GM19397 (cell line): ENCODE measurements around the gene NPFFR1.
"Not testable (repeated sequence)": the region's sequence is repeated elsewhere in the genome, so short reads cannot be mapped to it uniquely, and the experiment has no call there.

Experiments used
- ATAC-seq: cut with Tn5 transposase; IDR thresholded peaks from one replicate; pipeline ENCODE4 v1.9.1; 2021; ENCODE audit warnings: mild to moderate bottlenecking, moderate library complexity; ENCODE audit not compliant: unreplicated experiment

The NPFFR1 gene

DNA sequence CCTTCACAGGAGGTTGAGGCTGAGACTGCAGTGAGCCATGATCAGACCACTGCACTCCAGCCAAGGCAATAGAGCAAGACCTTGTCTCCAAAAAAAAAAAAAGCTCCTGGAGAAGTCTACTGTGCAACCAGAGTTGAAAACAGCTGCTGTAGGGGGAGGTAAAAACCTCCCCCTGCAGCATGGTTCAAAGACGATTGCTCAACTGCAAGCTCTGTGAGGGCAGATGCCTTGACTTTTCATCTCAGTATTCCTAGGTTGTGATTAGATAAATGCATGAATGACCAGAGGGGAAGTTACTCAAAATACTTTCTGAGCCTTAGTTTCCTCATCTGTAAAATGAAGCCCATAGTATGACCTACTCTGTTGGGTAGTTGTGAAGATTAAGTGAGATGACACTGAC is 25.6 kb downstream of the NPFFR1 start:
- ATAC-seq, result no peak

- not testable (repeated sequence) for ATAC-seq
Measured at GRCh38 chr10:70257816-70258215, 26.0 kb downstream of the NPFFR1 start.

- ATAC-seq, result no peak
Measured at GRCh38 chr10:70256463-70256862, 27.3 kb downstream of the NPFFR1 start.

GRCh38 chr10:70255329-70256299 is 28.2 kb downstream of the NPFFR1 start:
- ATAC-seq, result no peak

DNA sequence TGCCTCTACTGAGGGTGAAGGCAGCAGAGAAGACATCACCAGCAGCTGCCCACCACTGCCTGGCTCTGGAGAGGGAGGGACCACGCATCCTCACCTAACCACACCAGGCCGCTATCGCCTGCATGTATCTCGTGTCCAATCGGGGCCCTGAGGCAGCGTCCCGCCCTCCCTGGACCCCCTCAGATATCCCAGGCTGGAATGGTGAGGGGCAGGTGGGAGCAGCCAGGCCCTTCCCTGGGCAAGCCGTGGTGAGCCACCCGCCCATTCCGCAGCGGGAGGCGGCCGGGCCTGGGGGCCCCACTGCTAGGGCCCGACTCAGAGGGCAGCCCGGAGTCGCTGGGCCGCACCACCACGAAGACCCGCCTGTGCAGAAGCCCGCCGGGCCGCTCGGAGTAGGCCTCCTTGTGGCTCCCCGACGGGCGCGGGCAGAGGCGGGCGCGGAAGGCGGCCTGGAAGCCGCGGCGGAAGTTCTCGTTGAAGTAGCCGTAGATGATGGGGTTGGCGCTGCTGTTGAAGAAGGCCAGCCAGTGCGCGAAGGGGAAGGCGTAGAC is 29.0 kb downstream of the NPFFR1 start:
- ATAC-seq, result no peak

DNA sequence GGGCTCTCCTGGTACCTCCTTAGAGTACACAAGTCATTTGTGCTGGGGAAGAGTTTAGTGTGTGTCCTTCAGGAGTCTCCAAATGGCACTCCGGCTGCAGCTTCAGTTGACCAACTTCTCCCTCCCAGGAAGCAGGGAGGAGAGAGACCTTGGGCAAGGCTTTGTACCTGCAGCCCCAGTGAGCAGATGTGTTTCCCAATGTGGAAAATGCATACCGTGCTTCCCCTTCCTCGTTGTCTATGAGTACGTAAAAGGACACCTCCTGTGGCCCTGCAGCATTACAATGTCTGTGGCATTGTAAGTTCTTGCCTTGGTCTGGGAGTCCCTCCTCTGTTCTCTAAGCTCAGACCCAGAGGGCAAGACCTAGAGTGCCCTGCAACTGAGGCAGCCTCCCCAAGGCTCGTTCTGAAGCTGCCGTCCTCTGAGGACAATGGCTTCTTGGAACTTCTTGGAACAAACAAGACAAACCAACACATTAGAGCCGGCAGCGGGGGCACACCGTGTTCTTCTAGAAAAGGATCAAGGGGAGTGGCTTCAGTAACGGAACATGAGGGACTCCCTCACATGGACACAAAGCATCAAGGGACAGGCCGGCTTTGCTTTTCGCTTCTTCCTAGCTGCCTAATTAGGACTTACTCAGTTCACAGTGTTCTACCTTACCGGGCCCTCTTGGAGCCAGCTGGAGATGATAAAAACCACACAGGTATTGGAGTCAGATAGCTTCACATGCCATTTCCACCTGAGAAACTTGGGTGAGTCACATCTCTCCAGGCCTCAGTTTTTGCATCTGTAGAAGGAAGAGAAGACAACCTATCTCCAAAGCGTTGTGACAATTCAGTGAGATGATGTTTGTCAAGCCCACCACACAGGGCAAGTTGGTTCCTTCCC is 29.7 kb downstream of the NPFFR1 start:
- no peak for ATAC-seq

DNA sequence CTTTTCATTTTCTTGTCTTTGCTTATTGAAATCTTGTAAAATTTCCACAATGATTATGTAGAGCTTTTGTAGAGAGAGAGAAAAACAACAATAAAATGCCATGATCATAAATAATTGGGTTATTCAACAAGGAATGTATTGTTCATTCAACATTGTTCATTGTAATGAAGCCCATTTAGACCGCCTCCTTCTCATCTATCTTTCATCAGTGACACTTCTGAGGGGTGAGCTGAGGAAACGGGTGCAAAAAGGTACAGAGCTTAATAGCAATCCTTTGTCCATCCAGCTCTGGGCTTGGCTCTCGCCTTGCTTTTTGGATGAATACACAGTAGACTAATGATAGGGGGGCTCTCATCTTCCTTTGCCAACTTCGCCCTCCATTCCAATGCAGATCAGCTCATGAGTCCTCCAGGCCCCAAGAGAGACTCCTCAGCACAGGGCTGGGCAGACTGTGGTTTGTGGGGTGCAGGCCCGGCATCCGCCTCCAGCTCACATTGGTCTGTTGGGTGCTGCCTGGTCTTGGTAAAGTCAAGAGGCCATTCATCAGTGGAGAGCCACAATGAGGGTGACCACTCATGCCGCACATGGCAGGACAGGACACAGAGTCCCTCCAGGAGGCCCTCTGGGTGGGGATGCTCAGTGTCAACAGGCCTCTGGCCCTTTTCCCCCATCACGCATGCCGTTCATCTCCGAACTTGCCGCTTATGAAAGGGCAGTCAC is 32.7 kb downstream of the NPFFR1 start:
- ATAC-seq, result no peak

- ATAC-seq, result no peak
Measured at GRCh38 chr10:70247360-70247759, 36.4 kb downstream of the NPFFR1 start.

- no peak for ATAC-seq
Measured at GRCh38 chr10:70241081-70241480, 42.7 kb downstream of the NPFFR1 start.

DNA sequence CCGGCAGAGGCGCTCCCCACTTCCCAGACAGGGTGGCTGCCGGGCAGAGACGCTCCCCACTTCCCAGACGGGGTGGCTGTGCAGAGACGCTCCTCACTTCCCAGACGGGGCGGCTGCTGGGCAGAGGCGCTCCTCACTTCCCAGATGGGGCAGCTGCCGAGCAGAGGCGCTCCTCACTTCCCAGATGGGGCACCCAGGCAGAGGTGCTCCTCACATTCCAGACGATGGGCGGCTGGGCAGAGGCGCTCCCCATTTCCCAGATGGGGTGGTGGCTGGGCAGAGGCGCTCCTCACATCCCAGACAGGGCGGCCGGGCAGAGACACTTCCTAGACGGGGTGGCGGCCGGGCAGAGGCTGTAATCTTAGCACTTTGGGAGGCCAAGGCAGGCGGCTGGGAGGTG is 43.8 kb downstream of the NPFFR1 start:
- ATAC-seq, result not testable (repeated sequence)

DNA sequence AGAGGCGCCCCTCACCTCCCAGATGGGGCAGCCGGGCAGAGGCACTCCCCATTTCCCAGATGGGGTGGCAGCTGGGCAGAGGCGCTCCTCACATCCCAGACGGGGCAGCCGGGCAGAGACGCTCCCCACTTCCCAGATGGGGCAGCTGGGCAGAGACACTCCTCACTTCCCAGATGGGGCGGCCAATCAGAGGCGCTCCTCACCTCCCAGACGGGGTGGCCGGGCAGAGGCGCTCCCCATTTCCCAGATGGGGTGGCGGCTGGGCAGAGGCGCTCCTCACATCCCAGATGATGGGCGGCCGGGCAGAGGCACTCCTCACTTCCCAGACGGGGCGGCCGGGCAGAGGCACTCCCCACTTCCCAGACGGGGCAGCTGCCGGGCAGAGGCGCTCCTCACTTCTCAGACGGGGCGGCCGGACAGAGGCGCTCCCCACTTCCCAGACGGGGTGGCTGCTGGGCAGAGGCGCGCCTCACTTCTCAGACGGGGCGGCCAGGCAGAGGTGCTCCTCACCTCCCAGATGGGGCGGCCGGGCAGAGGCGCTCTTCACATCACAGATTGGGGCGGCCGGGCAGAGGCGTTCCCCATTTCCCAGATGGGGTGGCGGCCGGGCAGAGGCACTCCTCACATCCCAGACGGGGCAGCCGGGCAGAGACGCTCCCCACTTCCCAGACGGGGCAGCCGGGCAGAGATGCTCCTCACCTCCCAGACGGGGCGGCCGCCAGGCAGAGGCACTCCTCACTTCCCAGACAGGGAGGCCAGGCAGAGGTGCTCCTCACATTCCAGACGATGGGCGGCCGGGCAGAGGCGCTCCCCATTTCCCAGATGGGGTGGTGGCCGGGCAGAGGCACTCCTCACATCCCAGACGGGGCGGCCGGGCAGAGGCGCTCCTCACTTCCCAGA is 44.5 kb downstream of the NPFFR1 start:
- not testable (repeated sequence) for ATAC-seq

DNA sequence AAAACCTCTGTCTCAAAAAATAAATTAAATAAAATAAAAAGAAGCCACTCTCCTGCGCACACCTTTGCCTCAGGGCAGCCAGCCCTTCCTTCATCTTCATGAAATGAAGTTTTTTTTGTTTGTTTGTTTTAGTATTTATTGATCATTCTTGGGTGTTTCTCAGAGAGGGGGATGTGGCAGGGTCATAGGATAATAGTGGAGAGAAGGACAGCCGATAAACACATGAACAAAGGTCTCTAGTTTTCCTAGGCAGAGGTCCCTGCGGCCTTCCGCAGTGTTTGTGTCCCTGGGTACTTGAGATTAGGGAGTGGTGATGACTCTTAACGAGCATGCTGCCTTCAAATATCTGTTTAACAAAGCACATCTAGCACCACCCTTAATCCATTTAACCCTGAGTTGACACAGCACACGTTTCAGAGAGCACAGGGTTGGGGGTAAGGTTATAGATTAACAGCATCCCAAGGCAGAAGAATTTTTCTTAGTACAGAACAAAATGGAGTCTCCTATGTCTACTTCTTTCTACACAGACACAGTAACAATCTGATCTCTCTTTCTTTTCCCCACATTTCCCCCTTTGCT is 45.8 kb downstream of the NPFFR1 start:
- ATAC-seq, result not testable (repeated sequence)

DNA sequence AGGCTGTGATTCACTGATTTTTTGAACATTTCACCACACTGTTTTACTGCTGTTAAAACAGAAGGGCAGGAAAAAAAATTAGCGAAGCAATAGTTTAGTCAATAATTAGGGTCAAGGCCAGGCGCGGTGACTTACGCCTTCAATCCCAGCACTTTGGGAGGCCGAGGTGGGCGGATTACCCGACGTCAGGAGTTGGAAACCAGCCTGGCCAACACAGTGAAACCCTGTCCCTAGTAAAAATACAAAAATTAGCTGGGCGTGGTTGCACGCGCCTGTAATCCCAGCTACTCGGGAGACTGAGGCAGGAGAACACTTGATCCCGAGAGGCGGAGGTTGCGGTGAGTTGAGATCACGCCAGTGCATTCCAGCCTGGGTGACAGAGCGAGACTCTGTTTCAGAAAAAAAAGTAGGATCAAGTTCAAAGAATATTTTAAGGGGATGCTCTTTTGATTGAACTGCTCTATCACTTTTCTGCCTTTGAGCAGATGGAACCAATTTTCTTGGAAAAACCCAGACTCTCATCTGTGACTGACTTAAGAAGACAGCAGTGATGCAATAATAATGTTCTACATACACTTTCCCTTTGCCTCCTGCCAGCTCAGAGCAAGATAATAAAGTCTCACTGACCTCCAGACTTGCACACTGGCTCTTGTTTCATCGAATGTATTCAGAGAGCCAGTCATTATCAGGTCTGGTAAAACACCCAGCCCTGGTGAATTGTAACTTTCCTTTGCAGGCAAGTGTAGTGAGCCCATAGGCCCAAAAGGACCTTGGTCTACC is 48.9 kb downstream of the NPFFR1 start:
- no peak for ATAC-seq

- ATAC-seq, result no peak
Measured at GRCh38 chr10:70233939-70234300, 49.9 kb downstream of the NPFFR1 start.

DNA sequence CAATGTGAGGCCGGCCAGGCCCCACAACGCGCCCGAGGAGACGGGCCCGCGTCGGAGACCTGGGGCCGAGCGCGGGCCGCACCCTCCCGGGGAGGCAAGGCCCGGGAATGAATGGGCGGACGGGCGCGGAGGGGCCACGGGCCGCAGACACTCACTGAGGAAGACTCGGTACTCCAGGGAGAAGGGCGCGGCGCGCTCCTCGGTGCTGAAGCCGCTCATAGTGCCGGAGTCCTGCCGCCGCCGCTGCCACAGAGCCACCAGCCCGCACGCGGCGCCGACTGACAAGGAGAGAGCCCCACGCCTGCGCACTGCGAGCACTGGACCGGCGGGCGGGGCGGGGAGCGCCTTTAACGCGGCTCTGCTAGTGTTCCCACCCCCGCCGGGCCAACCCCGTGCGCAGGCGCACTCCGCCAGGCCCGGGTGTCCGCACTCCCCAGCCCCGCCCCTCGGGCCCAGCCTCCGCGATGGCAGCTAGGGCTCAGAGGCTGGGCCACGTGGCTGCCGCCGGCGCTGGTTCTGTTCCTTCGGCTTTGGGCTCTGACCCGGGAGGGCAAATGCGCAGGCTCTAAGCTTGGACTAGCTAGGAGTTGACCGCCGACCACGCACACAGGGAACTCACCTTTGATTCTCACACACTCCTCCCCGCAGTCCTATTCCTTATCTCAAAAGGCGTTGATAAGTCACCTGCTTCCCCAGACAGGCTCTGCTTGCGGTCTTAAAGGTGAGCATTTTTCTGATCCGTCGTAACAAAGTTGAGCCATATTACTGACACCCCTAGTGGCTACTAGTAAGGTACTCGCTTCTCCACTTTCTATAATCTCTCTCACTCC is 50.5 kb downstream of the NPFFR1 start, which contains the start of gene PPA1:
TSS of gene PPA1 (minus strand) at position 321 of the 830 bp plus-strand sequence. CDS start at position 219, 102 bp downstream.
- ATAC-seq, result peak; percentile 90

GRCh38 chr10:70232859-70233108 is 51.0 kb downstream of the NPFFR1 start:
- no peak for ATAC-seq

GRCh38 chr10:70232155-70232858 is 51.5 kb downstream of the NPFFR1 start:
- no peak for ATAC-seq
